PC-9 (cell line): ENCODE results near the gene ITGA2. TPM values are rescaled to one million over a fixed set of nuclear protein-coding genes. Genes with fewer than 3 reads are reported as not detected.

Source experiments
- BruUV-seq: library from RNA; stranded (reverse); fragments of 400-500 nt; replicated peaks from 2 replicates; lab custom pipeline; 2021; lab: Mats Ljungman, UMichigan
- CTCF ChIA-PET: fragments of 300-600 bp; sonication (Branson Sonifier 250); formaldehyde crosslinking; loops from one replicate; lab custom pipeline; 2022; ENCODE audit warnings: antibody characterized with exemption; lab: Charles Lee
- POLR2A ChIA-PET: fragments of 300-600 bp; sonication (Branson Sonifier 250); formaldehyde crosslinking; loops from one replicate; lab custom pipeline; 2022; ENCODE audit warnings: antibody characterized with exemption; ENCODE audit not compliant: unreplicated experiment; lab: Charles Lee
- DNase-seq, 2 experiments: peaks; one replicate each; pipeline versions ENCODE4 v3.0.0 to v3.0.0-alpha.2; 2015 to 2022; ENCODE audit warnings: mixed read lengths in 1 of 2
- H2AFZ ChIP-seq: fragments of 200-600 bp; sonication (generic); 2 replicates; pipeline ENCODE4 v1.8.1; 2017; ENCODE audit warnings: antibody characterized with exemption
- H3F3A ChIP-seq: fragments of 200-600 bp; sonication (generic); 2 replicates; pipeline ENCODE4 v1.8.1; 2017; ENCODE audit warnings: antibody characterized with exemption, mild to moderate bottlenecking, low read depth; ENCODE audit not compliant: insufficient read depth
- H3K27ac ChIP-seq: fragments of 200-600 bp; sonication (generic); 2 replicates; pipeline ENCODE4 v1.6.1; 2016; ENCODE audit warnings: mixed run types
- H3K27me3 ChIP-seq: fragments of 200-600 bp; sonication (generic); 2 replicates; pipeline ENCODE4 v1.6.1; 2016; ENCODE audit warnings: low read depth, mixed run types; ENCODE audit not compliant: insufficient read depth
- H3K36me3 ChIP-seq: fragments of 200-600 bp; sonication (generic); 2 replicates; pipeline ENCODE4 v1.6.1; 2016; ENCODE audit warnings: low read depth, mixed run types
- H3K4me1 ChIP-seq: fragments of 200-600 bp; sonication (generic); replicated peaks from 2 replicates; pipeline ENCODE4 v1.6.1; 2016; ENCODE audit warnings: mixed run types; ENCODE audit not compliant: insufficient read depth
- H3K4me2 ChIP-seq: fragments of 200-600 bp; sonication (generic); 2 replicates; pipeline ENCODE4 v1.6.1; 2017; ENCODE audit warnings: mixed run types
- H3K4me3 ChIP-seq: fragments of 200-600 bp; sonication (generic); 2 replicates; pipeline ENCODE4 v1.6.1; 2016; ENCODE audit warnings: mixed run types
- H3K79me2 ChIP-seq: fragments of 200-600 bp; sonication (generic); 2 replicates; pipeline ENCODE4 v1.6.1; 2017; ENCODE audit warnings: low read depth, mixed run types
- H3K9me2 ChIP-seq: fragments of 200-600 bp; sonication (generic); 2 replicates; pipeline ENCODE4 v1.8.1; 2017; ENCODE audit warnings: mild to moderate bottlenecking; ENCODE audit not compliant: insufficient read depth
- H3K9me3 ChIP-seq: fragments of 200-600 bp; sonication (generic); 2 replicates; pipeline ENCODE4 v1.8.1; 2016; ENCODE audit warnings: low read depth; ENCODE audit not compliant: insufficient read depth
- H4K20me1 ChIP-seq: fragments of 200-600 bp; sonication (generic); 2 replicates; pipeline ENCODE4 v1.8.1; 2017; ENCODE audit not compliant: insufficient read depth
- EZH2 ChIP-seq: fragments of 200-600 bp; sonication (generic); IDR thresholded peaks from 2 replicates; pipeline ENCODE4 v1.8.0; 2017; ENCODE audit warnings: antibody characterized with exemption, low read depth
- intact Hi-C: fragments of 100-400 bp; cut with micrococcal nuclease; formaldehyde crosslinking; loops from one replicate; pipeline ENCODE4 v1.10.0; 2022; ENCODE audit not compliant: unreplicated experiment
- total RNA-seq: library from RNA; stranded (reverse); gene quantifications from 2 replicates; pipeline ENCODE4 v1.2.3, GENCODE V29; 2021
- TF ChIP-seq, protein P1 (sequence below): fragments of 200-600 bp; sonication (generic); conservative IDR thresholded peaks from 2 replicates; pipeline ENCODE4 v1.6.1; 2017; ENCODE audit warnings: mixed run types, antibody characterized with exemption, mild to moderate bottlenecking, moderate library complexity

ITGA2 gene
- total RNA-seq, 1 experiment from 2014 or later, result 35.8 TPM

DNA sequence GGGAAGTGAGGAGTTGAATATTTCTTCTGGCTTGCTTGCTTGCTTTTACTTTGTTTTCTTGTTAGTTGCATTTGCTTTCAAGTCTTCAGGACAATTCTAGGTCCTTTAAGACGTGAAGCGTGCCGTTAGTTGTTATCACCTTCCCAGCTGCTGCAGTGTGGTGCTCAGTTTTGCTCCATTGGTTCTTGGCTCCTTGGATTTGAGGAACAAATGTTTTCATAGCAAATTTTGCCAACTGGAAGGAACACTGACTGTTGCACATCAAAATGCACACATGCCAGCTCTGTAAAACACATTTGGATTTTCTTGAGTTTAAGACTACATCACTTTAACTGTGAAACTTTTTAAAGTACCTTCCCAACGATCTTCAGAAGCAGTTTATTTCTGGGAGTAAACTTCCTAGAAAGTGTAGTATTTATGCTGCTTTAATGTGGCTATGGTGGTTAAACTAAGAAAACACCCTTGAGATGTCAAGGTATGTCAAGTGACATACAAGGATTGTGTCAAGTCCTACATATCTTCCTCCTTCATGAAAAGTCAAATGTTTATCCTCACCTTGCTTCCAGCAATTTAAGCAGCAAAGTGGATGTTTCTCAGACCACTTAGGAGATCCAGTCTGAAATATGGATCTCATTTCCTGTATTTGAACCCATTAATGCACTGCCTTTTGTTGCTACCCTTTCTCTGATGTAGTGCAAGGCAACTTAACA lies 95.5 kb downstream of the ITGA2 start:
- no peaks in the 10 kb centered on the region for H3K27me3 ChIP-seq
- POLR2A ChIA-PET, result no interaction called here
- no peak overlapping the region for H3K4me3 ChIP-seq
- H3K36me3 ChIP-seq, result peaks cover 61% of the 10 kb centered on the region
- no peak overlapping the region for H3K27ac ChIP-seq
- intact Hi-C loops, result no loop called here
- CTCF ChIA-PET, result no interaction called here
- H3K9me3 ChIP-seq, result no peaks in the 10 kb centered on the region
- H3K79me2 ChIP-seq, result no peaks in the 10 kb centered on the region
- TF ChIP-seq EZH2, result no peak
- TF ChIP-seq, protein P1, sequence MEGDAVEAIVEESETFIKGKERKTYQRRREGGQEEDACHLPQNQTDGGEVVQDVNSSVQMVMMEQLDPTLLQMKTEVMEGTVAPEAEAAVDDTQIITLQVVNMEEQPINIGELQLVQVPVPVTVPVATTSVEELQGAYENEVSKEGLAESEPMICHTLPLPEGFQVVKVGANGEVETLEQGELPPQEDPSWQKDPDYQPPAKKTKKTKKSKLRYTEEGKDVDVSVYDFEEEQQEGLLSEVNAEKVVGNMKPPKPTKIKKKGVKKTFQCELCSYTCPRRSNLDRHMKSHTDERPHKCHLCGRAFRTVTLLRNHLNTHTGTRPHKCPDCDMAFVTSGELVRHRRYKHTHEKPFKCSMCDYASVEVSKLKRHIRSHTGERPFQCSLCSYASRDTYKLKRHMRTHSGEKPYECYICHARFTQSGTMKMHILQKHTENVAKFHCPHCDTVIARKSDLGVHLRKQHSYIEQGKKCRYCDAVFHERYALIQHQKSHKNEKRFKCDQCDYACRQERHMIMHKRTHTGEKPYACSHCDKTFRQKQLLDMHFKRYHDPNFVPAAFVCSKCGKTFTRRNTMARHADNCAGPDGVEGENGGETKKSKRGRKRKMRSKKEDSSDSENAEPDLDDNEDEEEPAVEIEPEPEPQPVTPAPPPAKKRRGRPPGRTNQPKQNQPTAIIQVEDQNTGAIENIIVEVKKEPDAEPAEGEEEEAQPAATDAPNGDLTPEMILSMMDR, result no peak
- peaks cover 16% of the 10 kb centered on the region for H3F3A ChIP-seq
- DNase-seq, result no peak
- no TSS peak for BruUV-seq
- no peak overlapping the region for H2AFZ ChIP-seq
- H3K4me2 ChIP-seq, result no peak overlapping the region
- no peaks in the 10 kb centered on the region for H3K9me2 ChIP-seq
- H3K4me1 ChIP-seq, result no peaks in the 10 kb centered on the region
- no peaks in the 10 kb centered on the region for H4K20me1 ChIP-seq

DNA sequence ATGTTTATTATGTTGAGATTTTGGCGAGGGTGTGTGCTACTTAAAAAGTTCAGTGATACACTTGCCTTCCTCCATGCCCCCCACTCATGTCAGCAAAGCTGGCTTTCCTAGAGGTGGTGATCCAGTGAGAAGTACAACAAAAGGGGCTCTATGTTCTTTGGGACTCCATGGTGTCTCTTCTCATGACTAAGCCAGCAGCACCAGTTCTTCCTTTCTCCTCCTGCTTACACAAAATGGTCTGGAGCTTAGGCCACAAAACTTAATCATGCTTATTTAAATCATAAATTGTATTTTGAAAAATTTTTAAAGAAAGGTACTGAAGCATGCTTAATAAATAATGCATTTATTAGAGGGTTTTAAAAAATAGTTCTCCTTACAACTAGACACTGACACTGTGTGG lies 98.0 kb downstream of the ITGA2 start:
- H3K36me3 ChIP-seq, result peaks cover 55% of the 10 kb centered on the region

DNA sequence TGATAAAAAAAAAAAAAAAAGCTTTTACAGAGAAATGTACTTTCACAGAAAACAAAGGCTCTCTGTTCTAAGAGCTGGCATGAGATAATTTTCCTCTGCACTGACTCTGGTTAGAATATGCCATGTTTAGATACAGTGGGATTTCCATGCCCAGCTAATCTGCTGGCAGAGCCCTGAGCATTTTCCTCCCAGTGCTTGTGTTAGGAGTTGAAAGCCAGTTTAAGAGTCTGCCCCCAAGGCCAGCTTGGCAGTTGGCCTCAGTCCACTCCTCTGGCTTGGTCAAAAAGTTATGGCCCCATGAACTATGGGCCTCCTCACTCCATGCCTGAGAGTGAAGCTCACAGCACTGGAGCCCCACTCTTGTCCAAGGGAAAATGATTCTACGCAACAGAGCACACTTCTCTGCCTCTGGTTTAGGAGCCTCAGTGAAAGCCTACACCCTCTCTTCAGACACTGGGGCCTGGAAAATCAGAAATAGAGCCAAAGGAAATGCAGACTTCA lies 98.5 kb downstream of the ITGA2 start:
- ChIA-PET POLR2A (interaction anchor here (0.7 kb wide), 1 partner anchor 9 kb away, joined by 17 read pairs; no protein-coding TSS in a partner anchor), CTCF (interaction anchor here (0.6 kb wide), 1 partner anchor 98 kb away, joined by 3 read pairs; the partner anchor contains the start of gene ITGA2)
- Histone ChIP-seq H2AFZ (no peak overlapping the region), H3K4me3 (no peak overlapping the region), H3K9me2 (no peaks in the 10 kb centered on the region), H3K27me3 (no peaks in the 10 kb centered on the region), H3K4me2 (no peak overlapping the region), H3K36me3 (peaks cover 53% of the 10 kb centered on the region), H3K79me2 (no peaks in the 10 kb centered on the region), H3K4me1 (peaks cover 11% of the 10 kb centered on the region; the same call in 1 of the 2 replicates), H3K9me3 (no peaks in the 10 kb centered on the region), H3K27ac (no peak overlapping the region), H3F3A (peaks cover 22% of the 10 kb centered on the region), H4K20me1 (no peaks in the 10 kb centered on the region)
- DNase-seq, result no peak
- no TSS peak for BruUV-seq
- TF ChIP-seq, protein P1, result no peak
- TF ChIP-seq EZH2, result no peak
- intact Hi-C loops, result no loop called here

More for the DNA sequence above, 98.0 kb downstream of the ITGA2 start:
- H3K9me2 ChIP-seq, result no peaks in the 10 kb centered on the region
- no peak overlapping the region for H2AFZ ChIP-seq
- ChIA-PET CTCF (no interaction called here), POLR2A (no interaction called here)
- H3K27me3 ChIP-seq, result no peaks in the 10 kb centered on the region
- peaks cover 11% of the 10 kb centered on the region; the same call in 1 of the 2 replicates for H3K4me1 ChIP-seq
- no TSS peak for BruUV-seq
- no peak for DNase-seq
- H3K27ac ChIP-seq, result no peak overlapping the region
- TF ChIP-seq, protein P1, result no peak
- no peak for TF ChIP-seq EZH2
- no peaks in the 10 kb centered on the region for H3K9me3 ChIP-seq
- H3K4me3 ChIP-seq, result no peak overlapping the region
- H4K20me1 ChIP-seq, result no peaks in the 10 kb centered on the region
- peaks cover 22% of the 10 kb centered on the region for H3F3A ChIP-seq
- H3K79me2 ChIP-seq, result no peaks in the 10 kb centered on the region
- no peak overlapping the region for H3K4me2 ChIP-seq
- intact Hi-C loops, result no loop called here
